Measurements from ENCODE around the gene FHL1.

DNA sequence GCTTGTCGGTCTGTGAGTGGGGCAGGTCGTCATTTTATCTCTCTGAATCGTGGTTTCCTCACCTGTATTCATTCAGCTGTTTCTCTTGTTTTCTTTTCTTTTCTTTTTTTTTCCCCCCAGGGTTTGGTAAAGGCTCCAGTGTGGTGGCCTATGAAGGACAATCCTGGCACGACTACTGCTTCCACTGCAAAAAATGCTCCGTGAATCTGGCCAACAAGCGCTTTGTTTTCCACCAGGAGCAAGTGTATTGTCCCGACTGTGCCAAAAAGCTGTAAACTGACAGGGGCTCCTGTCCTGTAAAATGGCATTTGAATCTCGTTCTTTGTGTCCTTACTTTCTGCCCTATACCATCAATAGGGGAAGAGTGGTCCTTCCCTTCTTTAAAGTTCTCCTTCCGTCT lies 62.4 kb downstream of the FHL1 start:
- TF ChIP-seq, protein P1, sequence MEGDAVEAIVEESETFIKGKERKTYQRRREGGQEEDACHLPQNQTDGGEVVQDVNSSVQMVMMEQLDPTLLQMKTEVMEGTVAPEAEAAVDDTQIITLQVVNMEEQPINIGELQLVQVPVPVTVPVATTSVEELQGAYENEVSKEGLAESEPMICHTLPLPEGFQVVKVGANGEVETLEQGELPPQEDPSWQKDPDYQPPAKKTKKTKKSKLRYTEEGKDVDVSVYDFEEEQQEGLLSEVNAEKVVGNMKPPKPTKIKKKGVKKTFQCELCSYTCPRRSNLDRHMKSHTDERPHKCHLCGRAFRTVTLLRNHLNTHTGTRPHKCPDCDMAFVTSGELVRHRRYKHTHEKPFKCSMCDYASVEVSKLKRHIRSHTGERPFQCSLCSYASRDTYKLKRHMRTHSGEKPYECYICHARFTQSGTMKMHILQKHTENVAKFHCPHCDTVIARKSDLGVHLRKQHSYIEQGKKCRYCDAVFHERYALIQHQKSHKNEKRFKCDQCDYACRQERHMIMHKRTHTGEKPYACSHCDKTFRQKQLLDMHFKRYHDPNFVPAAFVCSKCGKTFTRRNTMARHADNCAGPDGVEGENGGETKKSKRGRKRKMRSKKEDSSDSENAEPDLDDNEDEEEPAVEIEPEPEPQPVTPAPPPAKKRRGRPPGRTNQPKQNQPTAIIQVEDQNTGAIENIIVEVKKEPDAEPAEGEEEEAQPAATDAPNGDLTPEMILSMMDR (IDR thresholded peaks at IDR 0.05) = no peak
- no peak for TF ChIP-seq POLR2AphosphoS5 (IDR thresholded peaks at IDR 0.05)

Measured in transverse colon (tissue), 4 donors.